HG03558 (cell line): Measurements from ENCODE around the gene SLC9A9.
"Not testable (repeated sequence)": the region's sequence is repeated elsewhere in the genome, so short reads cannot be mapped to it uniquely, and the experiment has no call there.

Source experiments
- ATAC-seq: cut with Tn5 transposase; IDR thresholded peaks from one replicate; pipeline ENCODE4 v1.9.1; 2021; ENCODE audit warnings: moderate number of reproducible peaks; ENCODE audit not compliant: unreplicated experiment; ENCODE audit errors: extremely low read depth

Gene SLC9A9

DNA sequence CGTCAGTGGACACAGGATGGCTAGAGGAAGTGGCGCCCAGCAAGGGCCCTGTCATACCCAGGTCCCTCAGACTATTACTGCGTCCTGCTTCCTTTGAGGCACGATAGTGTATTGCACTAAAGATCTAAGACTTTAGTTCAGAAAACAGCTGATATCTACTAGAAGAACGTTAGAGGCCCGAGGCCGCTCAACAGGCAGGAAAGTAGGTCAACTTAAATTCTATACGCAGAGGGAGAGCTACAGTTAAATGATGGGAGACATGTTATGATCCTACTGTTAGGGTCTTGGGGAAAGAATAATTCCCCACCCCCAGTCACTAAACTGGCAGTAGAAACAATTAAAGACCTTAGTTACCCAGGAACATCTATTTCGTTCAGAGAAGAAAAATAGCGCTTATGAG is 410.9 kb downstream of the SLC9A9 start:
- ATAC-seq = no peak

DNA sequence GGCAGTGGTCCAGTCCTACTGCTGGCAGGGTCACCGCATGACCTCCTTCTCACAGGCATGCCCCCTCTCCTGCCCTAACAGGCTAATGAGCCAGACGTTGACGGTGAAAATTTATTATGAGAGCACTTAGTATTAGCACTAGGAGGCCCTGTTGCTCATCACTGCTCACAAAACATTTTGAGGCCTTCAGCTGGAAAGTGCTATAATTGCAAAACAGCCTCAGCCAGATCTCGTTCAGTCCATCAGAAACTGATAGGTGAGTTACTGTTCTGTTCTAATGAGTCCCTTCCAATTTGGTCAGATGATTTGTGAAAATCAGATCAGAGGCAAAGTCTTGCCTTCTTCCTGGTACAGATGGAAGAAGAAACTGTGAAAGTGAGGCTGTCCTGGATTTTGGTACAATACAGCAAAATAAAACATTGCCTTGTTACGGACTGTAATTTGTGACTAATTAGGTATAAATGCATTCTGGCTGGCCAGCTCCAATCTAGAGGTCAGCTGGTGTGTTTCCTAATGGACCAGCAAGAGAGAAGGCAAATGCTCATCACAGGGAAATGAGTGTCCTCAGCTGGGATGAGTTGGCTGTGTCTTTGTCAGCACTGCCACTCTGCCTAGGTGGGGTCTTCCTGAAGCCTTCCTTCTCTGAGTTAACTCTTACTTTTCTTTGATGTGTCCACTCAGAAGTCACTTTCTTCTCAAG is 411.9 kb downstream of the SLC9A9 start:
- no peak for ATAC-seq

GRCh38 chr3:143433787-143434378 is 414.4 kb downstream of the SLC9A9 start:
- no peak for ATAC-seq

DNA sequence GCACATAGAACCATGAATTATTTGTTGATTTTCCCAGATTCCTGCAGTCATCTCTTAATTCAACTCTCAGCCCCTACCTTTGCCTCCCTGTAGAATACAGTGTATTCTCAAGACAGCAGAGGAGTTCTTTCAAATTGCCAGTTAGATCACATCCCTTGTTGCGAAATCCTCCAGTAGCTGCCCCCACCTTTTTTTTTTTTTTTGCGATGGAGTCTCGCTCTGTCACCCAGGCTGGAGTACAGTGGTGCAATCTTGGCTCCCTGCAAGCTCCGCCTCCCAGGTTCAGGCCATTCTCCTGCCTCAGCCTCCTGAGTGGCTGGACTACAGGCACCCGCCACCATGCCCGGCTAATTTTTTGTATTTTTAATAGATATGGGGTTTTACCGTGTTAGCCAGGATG is 417.0 kb downstream of the SLC9A9 start:
- ATAC-seq = not testable (repeated sequence)

- no peak for ATAC-seq
Observed at GRCh38 chr3:143430568-143430967, 417.7 kb downstream of the SLC9A9 start.

DNA sequence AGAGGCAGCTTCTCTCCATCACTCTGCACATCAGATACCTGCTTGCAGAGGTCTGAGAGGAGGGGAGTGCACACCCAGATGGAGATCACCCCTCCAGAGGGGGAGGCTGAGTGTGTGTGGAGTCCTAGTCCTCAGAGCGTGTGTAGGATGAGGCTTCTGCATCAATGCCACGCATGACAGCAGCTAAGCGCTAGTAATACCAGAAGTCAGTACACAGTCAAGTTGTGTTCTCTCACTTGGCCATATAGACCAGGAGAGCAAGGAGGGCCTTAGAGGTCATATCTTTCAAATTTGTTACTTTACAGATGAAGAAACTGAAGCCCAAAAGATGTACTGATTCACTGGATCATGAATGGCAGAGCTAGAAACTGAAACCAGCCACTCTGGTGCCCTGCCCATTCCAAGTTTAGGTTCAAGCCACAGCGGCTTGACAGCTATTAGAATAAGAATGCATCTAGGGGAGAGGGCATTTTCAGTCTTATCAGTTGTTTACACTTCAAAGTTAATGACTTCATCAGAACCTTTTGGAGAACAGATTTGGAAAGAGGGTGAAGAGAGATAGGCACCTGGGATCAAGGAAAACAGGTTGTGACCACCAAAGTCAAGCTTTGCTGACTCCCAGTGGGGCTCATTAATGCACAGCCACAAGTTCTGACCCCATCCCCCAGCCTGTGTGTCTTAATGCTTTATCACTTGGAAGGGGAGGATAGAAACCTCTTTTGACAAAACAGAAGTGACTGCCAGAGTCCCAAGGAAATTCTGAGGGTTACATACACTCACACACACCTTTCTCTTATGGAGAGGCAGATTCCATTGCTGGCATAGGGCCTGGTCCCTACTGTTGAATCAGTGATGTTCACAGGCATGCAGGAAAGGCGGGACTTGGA is 418.4 kb downstream of the SLC9A9 start:
- no peak for ATAC-seq

- ATAC-seq = no peak
Observed at GRCh38 chr3:143428294-143428693, 420.0 kb downstream of the SLC9A9 start.

DNA sequence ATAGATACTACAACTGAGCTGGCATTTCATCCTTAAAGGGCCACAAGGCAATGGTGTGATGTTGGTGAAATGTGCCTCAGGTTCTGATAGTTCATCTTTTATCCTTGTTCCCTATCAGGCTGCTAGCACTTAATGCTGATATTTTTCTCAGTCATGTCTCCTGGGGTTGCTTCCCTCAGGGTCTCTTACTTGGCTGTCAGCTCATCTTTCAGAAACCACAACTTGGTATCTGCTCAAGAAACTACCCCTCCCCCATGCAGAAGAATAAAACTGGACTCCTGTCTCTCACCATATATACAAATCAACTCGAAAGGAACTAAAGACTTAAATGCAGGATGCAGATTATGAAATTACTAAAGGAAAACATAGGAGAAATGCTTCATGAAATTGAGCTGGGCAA is 420.6 kb downstream of the SLC9A9 start:
- ATAC-seq = no peak

- no peak for ATAC-seq
Observed at GRCh38 chr3:143424874-143425273, 423.4 kb downstream of the SLC9A9 start.

- ATAC-seq = no peak
Observed at GRCh38 chr3:143421556-143421955, 426.7 kb downstream of the SLC9A9 start.

DNA sequence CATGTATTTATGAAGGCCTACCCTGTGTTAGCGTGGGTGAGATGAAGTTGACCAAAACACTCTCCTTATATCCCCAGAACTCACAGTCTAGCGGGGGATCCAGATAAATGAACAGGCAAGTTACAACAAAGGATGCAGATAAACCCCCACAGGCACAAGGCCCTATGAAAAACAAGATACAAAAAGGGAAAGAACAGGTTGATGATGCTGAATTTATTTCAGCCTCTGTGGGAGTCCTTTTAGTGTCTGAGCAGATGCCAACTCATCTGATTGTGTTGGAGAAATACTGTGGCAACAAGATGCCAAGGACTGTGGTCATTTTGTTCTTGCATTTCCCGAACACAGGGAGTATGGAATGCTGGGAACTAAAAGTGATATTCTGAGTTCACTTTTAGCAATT is 428.7 kb downstream of the SLC9A9 start:
- no peak for ATAC-seq

DNA sequence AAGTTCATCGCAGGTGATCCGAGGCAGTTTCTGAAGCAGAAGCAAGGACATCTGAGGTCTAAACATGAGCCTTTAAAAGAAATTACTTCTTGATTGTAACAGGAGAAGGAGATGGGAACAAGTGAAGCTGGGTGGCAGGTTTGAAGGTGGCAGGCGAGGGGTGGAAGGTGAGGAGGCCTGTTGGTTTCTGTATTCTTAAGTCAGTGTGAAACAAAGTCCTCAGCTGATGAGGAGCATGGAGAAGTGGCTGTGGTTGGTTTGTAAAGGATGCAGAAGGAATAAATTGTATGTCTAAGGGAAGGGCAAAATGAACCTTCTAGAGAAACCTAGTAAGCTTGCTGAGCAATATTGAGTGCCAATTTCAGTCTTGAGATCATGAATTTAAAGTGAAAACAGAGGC is 429.9 kb downstream of the SLC9A9 start:
- no peak for ATAC-seq

- no peak for ATAC-seq
Observed at GRCh38 chr3:143416229-143416628, 432.0 kb downstream of the SLC9A9 start.

- ATAC-seq = no peak
Observed at GRCh38 chr3:143414571-143415253, 433.6 kb downstream of the SLC9A9 start.

DNA sequence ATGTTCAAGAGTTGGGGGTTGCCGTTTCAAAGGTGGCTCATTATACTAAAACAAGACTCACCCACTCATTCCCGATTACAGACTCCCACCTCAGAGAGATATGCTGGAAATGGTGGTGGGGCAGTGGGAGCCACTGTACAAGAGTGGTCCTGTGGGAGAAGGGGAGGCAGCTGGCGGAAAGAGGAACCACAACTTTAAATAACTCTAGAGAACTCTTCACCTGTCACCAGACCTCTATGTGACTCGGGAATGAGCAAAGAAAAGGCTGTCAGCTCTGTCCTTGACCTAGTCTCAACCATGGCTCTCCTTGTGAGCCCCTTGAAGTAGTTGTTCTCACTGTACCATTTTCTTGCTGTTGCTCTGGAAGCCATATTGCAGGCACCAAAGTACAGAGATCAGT is 434.9 kb downstream of the SLC9A9 start:
- no peak for ATAC-seq

DNA sequence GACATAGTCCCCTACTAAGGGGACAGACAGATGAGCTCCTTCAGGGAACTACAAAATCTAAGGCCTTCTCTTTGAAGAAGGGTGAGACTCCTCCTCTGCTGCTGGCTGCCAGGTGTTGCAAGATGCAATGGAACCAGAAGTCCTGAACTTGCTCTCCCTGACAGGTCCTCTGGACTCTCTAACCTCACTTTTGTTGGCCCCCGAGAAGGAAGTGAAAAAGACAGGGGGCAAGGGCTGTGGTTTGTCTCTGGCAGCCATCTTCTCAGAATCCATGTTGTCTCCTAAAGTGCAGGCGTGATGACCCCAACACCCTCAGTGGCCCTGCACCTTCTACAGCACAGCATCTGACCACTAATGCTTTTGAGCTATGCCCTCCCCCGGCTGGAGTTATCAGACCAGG is 436.2 kb downstream of the SLC9A9 start:
- ATAC-seq = no peak

GRCh38 chr3:143410259-143410658 is 438.0 kb downstream of the SLC9A9 start:
- no peak for ATAC-seq

DNA sequence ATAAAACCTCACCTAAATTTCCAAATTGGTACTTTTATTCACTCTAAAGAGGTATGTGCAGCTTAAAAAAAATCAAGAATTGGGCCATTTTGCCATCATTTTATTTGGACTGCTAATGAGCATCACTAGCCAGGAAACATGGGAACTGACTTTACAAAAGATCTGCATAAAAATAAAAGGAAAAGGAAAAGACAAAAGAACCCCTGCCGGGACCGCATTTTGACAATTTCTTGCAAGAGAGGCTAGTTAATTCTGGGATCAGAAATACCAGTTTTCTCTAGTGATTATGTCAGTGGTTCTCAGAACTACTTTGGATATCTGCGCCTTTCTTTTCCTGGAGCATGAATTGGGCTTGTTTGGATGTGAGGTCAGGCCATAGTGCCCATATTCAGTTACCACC is 439.5 kb downstream of the SLC9A9 start:
- no peak for ATAC-seq

DNA sequence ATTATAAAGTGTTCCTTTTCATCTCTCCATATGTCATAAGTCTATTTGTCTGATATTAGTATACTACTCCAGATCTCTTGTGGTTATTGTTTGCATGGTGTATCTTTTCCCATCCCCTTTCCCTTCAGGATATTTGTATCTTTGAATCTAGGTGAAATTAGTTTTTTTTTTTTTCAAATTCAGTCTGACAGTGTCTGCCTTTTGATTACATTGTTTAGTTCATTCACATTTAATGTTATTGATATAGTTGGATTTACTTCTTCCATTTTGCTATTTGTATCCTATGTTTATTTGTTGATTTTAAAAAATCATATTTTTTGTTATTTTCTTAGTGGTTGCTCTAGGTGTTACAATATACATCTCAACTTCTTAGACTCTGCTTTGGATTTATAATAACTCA is 445.7 kb downstream of the SLC9A9 start:
- no peak for ATAC-seq

- no peak for ATAC-seq
Observed at GRCh38 chr3:143396790-143397189, 451.5 kb downstream of the SLC9A9 start.

DNA sequence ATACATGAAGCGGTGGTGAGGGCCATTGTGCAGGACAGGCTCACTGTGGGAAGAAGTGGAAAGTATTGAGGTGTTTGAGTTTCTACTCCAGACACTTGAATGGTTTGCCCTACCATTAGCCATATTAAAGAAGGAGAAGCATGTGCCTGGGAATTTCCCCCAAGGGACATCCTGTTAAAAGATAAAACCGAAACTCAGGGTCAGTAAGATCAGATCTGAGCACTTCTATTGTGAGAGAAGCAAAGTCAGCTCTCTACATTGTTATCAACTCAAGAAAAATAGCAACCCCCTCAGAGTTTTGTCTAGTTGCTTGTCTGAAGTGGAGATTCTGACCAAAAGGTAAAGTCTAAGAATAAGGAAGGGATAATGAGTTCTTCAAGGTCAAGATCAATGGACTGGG is 458.9 kb downstream of the SLC9A9 start:
- ATAC-seq = no peak
